ENCODE results near the gene ZMYM3. TPM values are rescaled to one million over a fixed set of nuclear protein-coding genes. Genes with fewer than 3 reads are reported as not detected.

The ZMYM3 gene
- total RNA-seq, 1 donor from 2014 or later = 78.1 TPM

- no peaks in the 10 kb centered on the region for H3K9me3 Mint-ChIP-seq (ENCODE audit: unreplicated experiment)
- H3K4me1 Mint-ChIP-seq (ENCODE audit: unreplicated experiment) = peaks cover 28% of the 10 kb centered on the region
- TF ChIP-seq CTCF (IDR thresholded peaks at IDR 0.05; ENCODE audit: unreplicated experiment) = no peak
- no peak overlapping the region for H3K4me3 Mint-ChIP-seq (ENCODE audit: unreplicated experiment)
- H3K36me3 Mint-ChIP-seq (ENCODE audit: low read depth, unreplicated experiment) = no peaks in the 10 kb centered on the region
- no peak overlapping the region for H3K27ac Mint-ChIP-seq (ENCODE audit: unreplicated experiment)
- peaks cover 2% of the 10 kb centered on the region for H3K27me3 Mint-ChIP-seq (ENCODE audit: unreplicated experiment)
- DNase-seq (ENCODE audit: low spot score) = no peak
These were observed 28.9 kb downstream of the ZMYM3 start for GRCh38 chrX:71225009-71225408.

GRCh38 chrX:71224098-71224708 is 29.7 kb downstream of the ZMYM3 start:
- DNase-seq (ENCODE audit: low spot score) = no peak
- H3K4me1 Mint-ChIP-seq (ENCODE audit: unreplicated experiment) = peaks cover 28% of the 10 kb centered on the region
- no peaks in the 10 kb centered on the region for H3K36me3 Mint-ChIP-seq (ENCODE audit: low read depth, unreplicated experiment)
- H3K4me3 Mint-ChIP-seq (ENCODE audit: unreplicated experiment) = no peak overlapping the region
- H3K9me3 Mint-ChIP-seq (ENCODE audit: unreplicated experiment) = no peaks in the 10 kb centered on the region
- TF ChIP-seq CTCF (IDR thresholded peaks at IDR 0.05; ENCODE audit: unreplicated experiment) = no peak
- no peak overlapping the region for H3K27ac Mint-ChIP-seq (ENCODE audit: unreplicated experiment)
- peaks cover 2% of the 10 kb centered on the region for H3K27me3 Mint-ChIP-seq (ENCODE audit: unreplicated experiment)

- Mint-ChIP-seq H3K27me3 (ENCODE audit: unreplicated experiment) (peaks cover 2% of the 10 kb centered on the region), H3K9me3 (ENCODE audit: unreplicated experiment) (no peaks in the 10 kb centered on the region), H3K4me3 (ENCODE audit: unreplicated experiment) (no peak within 1 kb of the TSS), H3K4me1 (ENCODE audit: unreplicated experiment) (peaks cover 28% of the 10 kb centered on the region), H3K27ac (ENCODE audit: unreplicated experiment) (no peak within 1 kb of the TSS), H3K36me3 (ENCODE audit: low read depth, unreplicated experiment) (no peaks in the 10 kb centered on the region)
- no peak for TF ChIP-seq CTCF (IDR thresholded peaks at IDR 0.05; ENCODE audit: unreplicated experiment)
- DNase-seq (ENCODE audit: low spot score) = no peak
These were observed 31.0 kb downstream of the ZMYM3 start, which contains the start of gene GJB1 for GRCh38 chrX:71222929-71223328. GJB1 (plus strand) TSS chrX:71223224; CDS start chrX:71223708, 484 bp downstream.

GRCh38 chrX:71221145-71221544 is 32.8 kb downstream of the ZMYM3 start:
- no peak for TF ChIP-seq CTCF (IDR thresholded peaks at IDR 0.05; ENCODE audit: unreplicated experiment)
- Mint-ChIP-seq H3K4me1 (ENCODE audit: unreplicated experiment) (peaks cover 26% of the 10 kb centered on the region), H3K4me3 (ENCODE audit: unreplicated experiment) (no peak overlapping the region), H3K36me3 (ENCODE audit: low read depth, unreplicated experiment) (no peaks in the 10 kb centered on the region), H3K27me3 (ENCODE audit: unreplicated experiment) (peaks cover 2% of the 10 kb centered on the region), H3K27ac (ENCODE audit: unreplicated experiment) (no peak overlapping the region), H3K9me3 (ENCODE audit: unreplicated experiment) (no peaks in the 10 kb centered on the region)
- DNase-seq (ENCODE audit: low spot score) = no peak

GRCh38 chrX:71217298-71217697 is 36.6 kb downstream of the ZMYM3 start:
- no peak for TF ChIP-seq CTCF (IDR thresholded peaks at IDR 0.05; ENCODE audit: unreplicated experiment)
- Mint-ChIP-seq H3K4me1 (ENCODE audit: unreplicated experiment) (peaks cover 4% of the 10 kb centered on the region), H3K4me3 (ENCODE audit: unreplicated experiment) (no peak overlapping the region), H3K36me3 (ENCODE audit: low read depth, unreplicated experiment) (no peaks in the 10 kb centered on the region), H3K27me3 (ENCODE audit: unreplicated experiment) (no peaks in the 10 kb centered on the region), H3K27ac (ENCODE audit: unreplicated experiment) (no peak overlapping the region), H3K9me3 (ENCODE audit: unreplicated experiment) (no peaks in the 10 kb centered on the region)
- no peak for DNase-seq (ENCODE audit: low spot score)
